ENCODE data around the gene BEND7.

Gene BEND7

DNA sequence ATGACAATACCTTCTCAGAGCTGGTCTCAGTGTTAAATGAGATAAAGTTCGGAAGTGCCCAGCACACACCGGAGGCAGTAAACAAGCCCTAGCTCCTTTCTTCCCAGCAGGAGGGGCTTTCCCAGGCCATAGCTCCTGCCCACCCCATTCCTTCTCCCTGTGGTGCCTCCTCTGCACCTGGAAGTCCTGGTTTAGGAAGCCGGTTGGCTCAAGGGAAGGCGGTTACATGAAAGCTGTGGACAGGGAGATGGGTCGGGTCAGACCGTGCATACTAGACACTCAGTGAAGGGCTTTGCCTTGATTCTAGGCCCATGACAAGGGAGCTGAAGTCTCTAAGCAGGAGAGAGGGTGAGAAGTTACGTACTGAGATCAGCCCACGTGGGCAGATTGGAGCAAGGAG is 8.6 kb downstream of the BEND7 start:
- TF ChIP-seq, protein P1, sequence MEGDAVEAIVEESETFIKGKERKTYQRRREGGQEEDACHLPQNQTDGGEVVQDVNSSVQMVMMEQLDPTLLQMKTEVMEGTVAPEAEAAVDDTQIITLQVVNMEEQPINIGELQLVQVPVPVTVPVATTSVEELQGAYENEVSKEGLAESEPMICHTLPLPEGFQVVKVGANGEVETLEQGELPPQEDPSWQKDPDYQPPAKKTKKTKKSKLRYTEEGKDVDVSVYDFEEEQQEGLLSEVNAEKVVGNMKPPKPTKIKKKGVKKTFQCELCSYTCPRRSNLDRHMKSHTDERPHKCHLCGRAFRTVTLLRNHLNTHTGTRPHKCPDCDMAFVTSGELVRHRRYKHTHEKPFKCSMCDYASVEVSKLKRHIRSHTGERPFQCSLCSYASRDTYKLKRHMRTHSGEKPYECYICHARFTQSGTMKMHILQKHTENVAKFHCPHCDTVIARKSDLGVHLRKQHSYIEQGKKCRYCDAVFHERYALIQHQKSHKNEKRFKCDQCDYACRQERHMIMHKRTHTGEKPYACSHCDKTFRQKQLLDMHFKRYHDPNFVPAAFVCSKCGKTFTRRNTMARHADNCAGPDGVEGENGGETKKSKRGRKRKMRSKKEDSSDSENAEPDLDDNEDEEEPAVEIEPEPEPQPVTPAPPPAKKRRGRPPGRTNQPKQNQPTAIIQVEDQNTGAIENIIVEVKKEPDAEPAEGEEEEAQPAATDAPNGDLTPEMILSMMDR (IDR thresholded peaks at IDR 0.05; ENCODE audit: borderline replicate concordance, insufficient read depth, low read depth, low read length) = no peak
- no peak overlapping the region for H3K4me3 ChIP-seq (ENCODE audit: low read depth, low read length)

DNA sequence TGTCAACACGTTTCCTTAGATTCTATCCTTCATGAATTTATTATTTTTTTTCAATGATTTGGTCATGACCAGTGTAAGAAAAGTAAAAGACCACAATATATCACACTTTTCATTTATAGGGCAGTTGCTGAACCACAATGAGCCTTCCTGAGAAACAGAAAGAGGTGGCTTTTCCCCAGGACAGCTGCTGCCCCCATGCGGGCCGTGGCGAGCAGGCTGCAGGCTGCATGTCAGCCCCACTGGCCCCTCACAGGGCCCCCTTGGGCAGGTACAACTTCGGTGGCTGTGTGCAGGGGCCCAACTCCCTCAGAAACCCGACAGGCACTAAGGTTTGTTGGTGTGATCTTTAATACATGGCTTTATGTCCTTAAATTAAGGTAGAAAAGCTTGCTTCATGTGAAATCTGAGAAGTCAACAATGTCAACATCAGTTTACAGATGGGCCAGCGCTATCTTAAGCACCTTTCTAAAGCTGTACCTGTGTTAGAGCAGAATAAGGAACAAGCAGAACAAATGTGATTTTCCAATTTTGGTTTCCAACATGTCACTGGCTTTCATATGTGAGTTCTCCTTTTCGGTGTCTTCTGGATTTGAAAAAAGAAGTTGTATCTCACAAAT is 10.6 kb downstream of the BEND7 start:
- no peak overlapping the region for H3K4me3 ChIP-seq (ENCODE audit: low read depth, low read length)
- TF ChIP-seq, protein P1 (IDR thresholded peaks at IDR 0.05; ENCODE audit: borderline replicate concordance, insufficient read depth, low read depth, low read length) = peak; percentile 42; the same call in 1 of the 2 replicates

DNA sequence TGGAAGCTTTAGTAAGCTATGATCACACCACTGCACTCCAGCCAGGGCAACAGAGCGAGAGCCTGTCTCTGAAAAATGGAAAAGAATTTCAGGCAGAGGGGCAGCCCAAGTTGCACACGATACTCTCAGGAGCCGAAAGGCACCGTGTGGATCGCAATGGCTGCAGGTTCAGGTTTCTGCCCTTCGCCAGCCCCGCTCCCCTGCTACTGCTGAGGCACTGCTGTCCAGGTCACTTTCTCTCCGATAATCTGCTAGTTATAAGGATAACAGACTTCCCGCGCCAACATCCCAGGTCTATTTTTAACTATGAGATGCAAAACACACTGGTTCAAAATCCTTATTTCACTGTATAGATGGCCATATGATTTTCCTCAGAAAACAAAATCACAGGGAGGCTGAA is 11.1 kb downstream of the BEND7 start:
- no peak overlapping the region for H3K4me3 ChIP-seq (ENCODE audit: low read depth, low read length)
- TF ChIP-seq, protein P1 (IDR thresholded peaks at IDR 0.05; ENCODE audit: borderline replicate concordance, insufficient read depth, low read depth, low read length) = no peak

DNA sequence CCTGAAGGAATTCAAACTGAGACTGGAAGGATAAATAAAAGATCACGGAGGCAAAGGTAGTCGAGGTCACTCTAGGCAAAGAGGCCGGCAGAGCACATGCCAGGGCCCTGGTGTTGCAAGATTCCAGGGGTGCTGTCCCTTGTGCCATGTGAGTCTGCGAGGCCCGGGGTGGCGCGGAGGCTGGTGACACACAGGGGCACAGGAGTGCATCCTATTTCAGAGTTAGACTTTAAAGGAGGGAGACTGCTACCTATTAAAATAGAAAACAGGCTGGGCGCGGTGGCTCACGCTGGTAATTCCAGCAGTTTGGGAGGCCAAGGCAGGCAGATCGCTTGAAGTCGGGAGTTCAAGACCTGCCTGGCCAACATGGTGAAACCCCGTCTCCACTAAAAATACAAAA is 12.6 kb downstream of the BEND7 start:
- TF ChIP-seq, protein P1 (IDR thresholded peaks at IDR 0.05; ENCODE audit: borderline replicate concordance, insufficient read depth, low read depth, low read length) = no peak
- no peak overlapping the region for H3K4me3 ChIP-seq (ENCODE audit: low read depth, low read length)

DNA sequence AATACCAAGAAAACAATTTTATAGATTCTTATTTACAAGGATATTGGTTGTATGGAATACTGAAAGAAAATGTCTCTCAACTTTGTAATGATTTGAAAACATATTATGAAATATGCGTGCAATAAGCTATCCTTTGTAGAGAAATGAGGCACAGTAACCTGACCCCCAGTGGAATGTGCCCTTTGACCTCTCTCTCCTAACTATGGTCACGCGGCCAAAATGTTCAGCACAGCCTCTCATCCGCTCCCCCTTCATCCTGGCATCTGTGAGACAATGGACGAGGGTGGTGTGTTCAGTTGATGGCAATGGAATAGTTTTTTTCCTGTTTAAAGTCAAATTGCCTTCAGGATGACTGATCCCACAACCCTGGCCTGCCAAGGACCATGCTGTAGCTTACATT is 13.3 kb downstream of the BEND7 start:
- TF ChIP-seq, protein P1 (IDR thresholded peaks at IDR 0.05; ENCODE audit: borderline replicate concordance, insufficient read depth, low read depth, low read length) = no peak
- H3K4me3 ChIP-seq (ENCODE audit: low read depth, low read length) = no peak overlapping the region

DNA sequence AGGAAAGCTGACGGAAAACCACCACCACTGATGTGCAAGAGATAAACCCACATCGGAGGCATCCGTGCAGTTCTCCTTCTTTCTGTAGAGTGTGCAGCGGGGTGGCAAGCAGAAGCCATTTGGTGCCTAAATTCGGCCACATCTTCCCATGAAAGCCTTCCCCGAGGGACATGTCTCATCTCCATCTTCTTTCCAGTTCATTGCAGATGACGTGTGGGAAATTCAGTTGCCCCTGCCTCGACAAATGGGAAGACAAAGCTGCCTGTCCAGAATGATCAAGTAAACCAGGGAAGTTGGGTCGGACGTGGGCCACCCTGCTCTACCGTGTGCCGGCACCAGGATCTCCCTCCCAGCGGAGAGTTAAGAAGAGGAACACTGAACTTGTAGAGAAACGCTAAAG is 14.5 kb downstream of the BEND7 start:
- TF ChIP-seq, protein P1 (IDR thresholded peaks at IDR 0.05; ENCODE audit: borderline replicate concordance, insufficient read depth, low read depth, low read length) = no peak
- no peak overlapping the region for H3K4me3 ChIP-seq (ENCODE audit: low read depth, low read length)

DNA sequence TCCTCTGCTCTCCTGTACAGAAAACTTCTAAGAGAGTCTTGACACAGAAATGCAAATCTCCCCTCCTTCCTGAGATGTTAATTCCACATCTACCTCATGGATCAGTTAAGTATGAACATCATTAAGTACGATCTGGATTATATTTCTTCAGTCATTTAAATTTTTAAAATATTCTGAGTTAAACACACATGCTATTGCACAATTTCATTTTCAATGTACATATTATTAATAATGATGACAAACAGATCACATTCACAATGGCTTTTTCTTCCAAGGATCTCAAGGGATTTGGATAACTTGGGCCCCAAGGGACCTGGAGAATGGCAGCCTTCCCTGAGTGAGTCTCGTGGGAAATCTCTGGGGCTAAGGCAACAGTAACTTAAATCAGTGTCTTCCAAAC is 16.2 kb downstream of the BEND7 start:
- H3K4me3 ChIP-seq (ENCODE audit: low read depth, low read length) = no peak overlapping the region
- TF ChIP-seq, protein P1 (IDR thresholded peaks at IDR 0.05; ENCODE audit: borderline replicate concordance, insufficient read depth, low read depth, low read length) = no peak

All from GM12875 (cell line).